K562 (cell line): ENCODE results near the gene SERTM1. TPM values are rescaled to one million over a fixed set of nuclear protein-coding genes. Genes with fewer than 3 reads are reported as not detected.

Experiments
- ATAC-seq: fragments of 200-7000 bp; cut with Tn5 transposase; 3 replicates; pipeline ENCODE4 v1.9.1; 2020; ENCODE audit warnings: moderate library complexity
- BruUV-seq: library from RNA; stranded (reverse); fragments of 400-500 nt; replicated peaks from 2 replicates; lab custom pipeline; 2021; lab: Mats Ljungman, UMichigan
- CTCF ChIA-PET: fragments of 300-600 bp; formaldehyde crosslinking; extraction: SDS; loops from one replicate; lab custom pipeline; 2021; ENCODE audit warnings: low intra/inter-chr PET ratio; lab: Yijun Ruan, JAX
- POLR2A ChIA-PET: fragments of 300-600, 350-650 bp; sonication (Branson Sonifier 250); formaldehyde crosslinking; extraction: SDS; loops from one replicate; lab custom pipeline; 2021; ENCODE audit warnings: antibody characterized with exemption, inconsistent platforms; lab: Yijun Ruan, JAX
- DNase-seq, 4 experiments: peaks; one replicate each; pipeline versions ENCODE4 v3.0.0 to v3.0.0-alpha.2; 2011 to 2018; ENCODE audit warnings: low spot score in 3 of 4, mixed read lengths in 3 of 4; ENCODE audit errors: extremely low read depth in 1 of 4
- FAIRE-seq: peaks from 2 replicates; lab custom pipeline; 2011; peaks lifted over from hg19 to GRCh38; lab: Jason Lieb, UNC
- H2AFZ ChIP-seq: 2 replicates; pipeline ENCODE4 v1.6.0; 2011; ENCODE audit warnings: low read depth, low read length, control low read depth, inconsistent platforms
- H3K27ac ChIP-seq: fragments of 200-600 bp; 3 replicates; pipeline ENCODE4 v1.8.0; 2011; ENCODE audit warnings: low read depth, mild to moderate bottlenecking, control low read depth, inconsistent platforms, low read length, moderate library complexity, mixed read lengths; ENCODE audit errors: extremely low read depth
- H3K27me3 ChIP-seq, 2 experiments: fragments of 300-600 bp in 1 of 2; 2 replicates in 1 of 2; 3 replicates in 1 of 2; pipeline versions ENCODE4 v1.6.0 to v1.8.0; 2011; ENCODE audit warnings: inconsistent platforms in 2 of 2, low read length in 2 of 2, mild to moderate bottlenecking in 1 of 2, mixed read lengths in 1 of 2, moderate library complexity in 1 of 2; ENCODE audit not compliant: control insufficient read depth in 2 of 2, insufficient read depth in 2 of 2
- H3K36me3 ChIP-seq: fragments of 300-600 bp; 3 replicates; pipeline ENCODE4 v1.8.0; 2011; ENCODE audit warnings: mild to moderate bottlenecking, low read length, inconsistent platforms; ENCODE audit not compliant: control insufficient read depth, insufficient read depth
- H3K4me1 ChIP-seq, 2 experiments: fragments of 200-600 bp in 1 of 2; replicated peaks in 1 of 2; 2 replicates in 1 of 2; 3 replicates in 1 of 2; pipeline versions ENCODE4 v1.5.1 to v1.8.0; 2011; ENCODE audit warnings: inconsistent platforms in 2 of 2, low read length in 2 of 2, mild to moderate bottlenecking in 1 of 2, mixed read lengths in 1 of 2, moderate library complexity in 1 of 2; ENCODE audit not compliant: control insufficient read depth in 2 of 2, insufficient read depth in 2 of 2
- H3K4me2 ChIP-seq: 2 replicates; pipeline ENCODE4 v1.6.1; 2011; ENCODE audit warnings: low read length, control low read depth, inconsistent platforms, mixed read lengths; ENCODE audit not compliant: insufficient read depth
- H3K4me3 ChIP-seq: fragments of 200-600 bp; sonication (generic), shearing (Covaris generic); 2 replicates; pipeline ENCODE4 v1.5.1; 2016; ENCODE audit warnings: control low read depth, inconsistent platforms
- H3K79me2 ChIP-seq: fragments of 200-600 bp; 3 replicates; pipeline ENCODE4 v1.8.0; 2011; ENCODE audit warnings: low read length, inconsistent platforms; ENCODE audit not compliant: control insufficient read depth, insufficient read depth
- H3K9ac ChIP-seq, 2 experiments: 2 replicates each; pipeline versions ENCODE4 v1.6.0 to v1.6.1; 2011; ENCODE audit warnings: low read depth in 2 of 2, low read length in 2 of 2, control low read depth in 1 of 2, inconsistent platforms in 1 of 2, mild to moderate bottlenecking in 1 of 2, mixed read lengths in 1 of 2; ENCODE audit not compliant: insufficient read depth in 1 of 2
- H3K9me1 ChIP-seq: one replicate; pipeline ENCODE4 v1.6.0; 2011; ENCODE audit warnings: inconsistent platforms, mild to moderate bottlenecking, low read length, moderate library complexity; ENCODE audit not compliant: control insufficient read depth, insufficient read depth
- H3K9me3 ChIP-seq: replicated peaks from 2 replicates; pipeline ENCODE4 v1.5.1; 2011; ENCODE audit warnings: low read depth, low read length, inconsistent platforms; ENCODE audit not compliant: control insufficient read depth, insufficient read depth
- H4K20me1 ChIP-seq: replicated peaks from 2 replicates; pipeline ENCODE4 v1.6.1; 2011; ENCODE audit warnings: low read length, inconsistent platforms, mixed read lengths; ENCODE audit not compliant: control insufficient read depth, insufficient read depth
- ASH1L ChIP-seq: fragments of 450-650 bp; IDR thresholded peaks from 2 replicates; pipeline ENCODE4 v1.6.1; 2018; ENCODE audit warnings: borderline replicate concordance, mild to moderate bottlenecking, low read depth; ENCODE audit not compliant: partially characterized antibody
- BRD4 ChIP-seq: fragments of 200-600 bp; sonication (generic); IDR thresholded peaks from 2 replicates; pipeline ENCODE4 v1.6.1; 2017; ENCODE audit warnings: inconsistent platforms
- PHF21A ChIP-seq: fragments of 450-650 bp; IDR thresholded peaks from 2 replicates; pipeline ENCODE4 v1.6.1; 2017; ENCODE audit warnings: low read depth, borderline replicate concordance
- SMAD2 ChIP-seq: fragments of 150-350 bp; IDR thresholded peaks from 2 replicates; pipeline ENCODE4 v1.6.1; 2014; ENCODE audit warnings: low read depth, mild to moderate bottlenecking, low read length
- SMAD4 ChIP-seq: fragments of 250-450 bp; sonication (Bioruptor Pico); conservative IDR thresholded peaks from 2 replicates; pipeline ENCODE4 v1.8.0; 2021; ENCODE audit warnings: inconsistent platforms, mild to moderate bottlenecking, moderate library complexity
- STAG1 ChIP-seq: sonication (generic); formaldehyde crosslinking; IDR thresholded peaks from 2 replicates; pipeline ENCODE4 v1.5.0; 2020; ENCODE audit warnings: missing genetic modification reagents, borderline replicate concordance
- ZNF253 ChIP-seq: fragments of 250-450 bp; sonication (Bioruptor Pico); conservative IDR thresholded peaks from 2 replicates; pipeline ENCODE4 v1.6.1; 2021; ENCODE audit warnings: mild to moderate bottlenecking
- ZNF311 ChIP-seq: fragments of 250-450 bp; sonication (Bioruptor Pico); IDR thresholded peaks from 2 replicates; pipeline ENCODE4 v1.4.0; 2020; ENCODE audit warnings: mild to moderate bottlenecking, moderate library complexity
- WGBS: fragments of 100-300 bp; shearing (Covaris generic); methylation state at CpG from one replicate; pipeline ENCODE4 v1.1.6; 2016; ENCODE audit warnings: low coverage, mixed read lengths; ENCODE audit not compliant: insufficient coverage; ENCODE audit errors: missing lambda C conversion rate; 5-methylcytosine and 5-hydroxymethylcytosine counted together
- in situ Hi-C: fragments of 300-500 bp; cut with MboI; formaldehyde crosslinking; loops from 4 replicates; pipeline ENCODE4 v1.15.0; 2018; ENCODE audit warnings: inconsistent platforms, mixed read lengths
- intact Hi-C: fragments of 100-400 bp; cut with micrococcal nuclease; formaldehyde crosslinking; loops from 2 replicates; pipeline ENCODE4 v1.14.2; 2022
- polyA plus RNA-seq, 8 experiments: library from polyadenylated mRNA; depleted of rRNA in 4 of 8; stranded (reverse) in 5 of 8; unstranded in 3 of 8; fragments of >200 nt; fragmentation: Nextera tagmentation in 2 of 8; fragmentation: Illumina TruSeq in 1 of 8; extraction: Ambion mirVana in 2 of 8; extraction: Trizol in 1 of 8; gene quantifications; 2 replicates each; pipeline versions ENCODE4 v1.2.1 to v1.2.3, GENCODE V29; 2011 to 2014; ENCODE audit warnings: inconsistent platforms in 1 of 8, missing spikeins in 1 of 8
- total RNA-seq, 7 experiments: library from RNA; depleted of rRNA in 6 of 7; stranded (reverse); fragments of >200 nt in 6 of 7; fragmentation: Illumina TruSeq in 2 of 7; extraction: Trizol in 2 of 7; gene quantifications; 2 replicates each; pipeline versions ENCODE4 v1.2.1 to v1.2.3, GENCODE V29; 2011 to 2021; ENCODE audit warnings: low replicate concordance in 1 of 7
- TF ChIP-seq, protein P1 (sequence below): sonication (generic); formaldehyde crosslinking; IDR thresholded peaks from 2 replicates; pipeline ENCODE4 v1.8.1; 2023; ENCODE audit warnings: mild to moderate bottlenecking, missing genetic modification reagents
- TF ChIP-seq, protein P2 (sequence below): sonication (generic); formaldehyde crosslinking; IDR thresholded peaks from 2 replicates; pipeline ENCODE4 v1.8.0; 2023; ENCODE audit warnings: missing genetic modification reagents, mild to moderate bottlenecking, borderline replicate concordance

Gene SERTM1
- total and polyA plus RNA-seq, 9 of the 15 experiments (the other 6 are each of a cell fraction or from before 2014, with no cell fraction given), result not detected

DNA sequence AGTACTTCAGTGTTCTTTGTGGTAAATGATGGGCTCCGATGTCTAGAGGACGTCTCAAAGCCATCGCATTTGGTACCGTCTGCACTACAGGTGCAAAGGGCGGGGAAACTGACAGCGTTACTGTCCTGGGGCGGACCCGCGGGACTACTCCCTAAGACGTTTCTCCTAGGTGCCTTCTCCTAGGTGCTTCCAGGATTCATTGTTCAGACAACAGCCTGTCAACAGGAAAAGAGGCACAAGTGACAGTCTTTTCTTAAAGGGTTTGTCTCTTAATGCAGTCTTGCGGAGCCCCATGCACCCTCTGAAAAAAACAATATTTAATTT is 1.4 kb downstream of the SERTM1 start:
- WGBS, result 0% methylated on average over 10 of the region's 11 CpGs
- intact Hi-C loops, result no loop called here
- Histone ChIP-seq H3K9me1 (no peaks in the 10 kb centered on the region), H3K79me2 (no peaks in the 10 kb centered on the region), H2AFZ (no peak overlapping the region)
- TF ChIP-seq STAG1 (CRISPR knock-in tag), result no peak
- TF ChIP-seq, protein P1, sequence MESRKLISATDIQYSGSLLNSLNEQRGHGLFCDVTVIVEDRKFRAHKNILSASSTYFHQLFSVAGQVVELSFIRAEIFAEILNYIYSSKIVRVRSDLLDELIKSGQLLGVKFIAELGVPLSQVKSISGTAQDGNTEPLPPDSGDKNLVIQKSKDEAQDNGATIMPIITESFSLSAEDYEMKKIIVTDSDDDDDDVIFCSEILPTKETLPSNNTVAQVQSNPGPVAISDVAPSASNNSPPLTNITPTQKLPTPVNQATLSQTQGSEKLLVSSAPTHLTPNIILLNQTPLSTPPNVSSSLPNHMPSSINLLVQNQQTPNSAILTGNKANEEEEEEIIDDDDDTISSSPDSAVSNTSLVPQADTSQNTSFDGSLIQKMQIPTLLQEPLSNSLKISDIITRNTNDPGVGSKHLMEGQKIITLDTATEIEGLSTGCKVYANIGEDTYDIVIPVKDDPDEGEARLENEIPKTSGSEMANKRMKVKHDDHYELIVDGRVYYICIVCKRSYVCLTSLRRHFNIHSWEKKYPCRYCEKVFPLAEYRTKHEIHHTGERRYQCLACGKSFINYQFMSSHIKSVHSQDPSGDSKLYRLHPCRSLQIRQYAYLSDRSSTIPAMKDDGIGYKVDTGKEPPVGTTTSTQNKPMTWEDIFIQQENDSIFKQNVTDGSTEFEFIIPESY (CRISPR knock-in tag), result no peak
- TF ChIP-seq SMAD2, result no peak
- no peak for TF ChIP-seq PHF21A
- TF ChIP-seq ASH1L, result no peak
- TF ChIP-seq, protein P2, sequence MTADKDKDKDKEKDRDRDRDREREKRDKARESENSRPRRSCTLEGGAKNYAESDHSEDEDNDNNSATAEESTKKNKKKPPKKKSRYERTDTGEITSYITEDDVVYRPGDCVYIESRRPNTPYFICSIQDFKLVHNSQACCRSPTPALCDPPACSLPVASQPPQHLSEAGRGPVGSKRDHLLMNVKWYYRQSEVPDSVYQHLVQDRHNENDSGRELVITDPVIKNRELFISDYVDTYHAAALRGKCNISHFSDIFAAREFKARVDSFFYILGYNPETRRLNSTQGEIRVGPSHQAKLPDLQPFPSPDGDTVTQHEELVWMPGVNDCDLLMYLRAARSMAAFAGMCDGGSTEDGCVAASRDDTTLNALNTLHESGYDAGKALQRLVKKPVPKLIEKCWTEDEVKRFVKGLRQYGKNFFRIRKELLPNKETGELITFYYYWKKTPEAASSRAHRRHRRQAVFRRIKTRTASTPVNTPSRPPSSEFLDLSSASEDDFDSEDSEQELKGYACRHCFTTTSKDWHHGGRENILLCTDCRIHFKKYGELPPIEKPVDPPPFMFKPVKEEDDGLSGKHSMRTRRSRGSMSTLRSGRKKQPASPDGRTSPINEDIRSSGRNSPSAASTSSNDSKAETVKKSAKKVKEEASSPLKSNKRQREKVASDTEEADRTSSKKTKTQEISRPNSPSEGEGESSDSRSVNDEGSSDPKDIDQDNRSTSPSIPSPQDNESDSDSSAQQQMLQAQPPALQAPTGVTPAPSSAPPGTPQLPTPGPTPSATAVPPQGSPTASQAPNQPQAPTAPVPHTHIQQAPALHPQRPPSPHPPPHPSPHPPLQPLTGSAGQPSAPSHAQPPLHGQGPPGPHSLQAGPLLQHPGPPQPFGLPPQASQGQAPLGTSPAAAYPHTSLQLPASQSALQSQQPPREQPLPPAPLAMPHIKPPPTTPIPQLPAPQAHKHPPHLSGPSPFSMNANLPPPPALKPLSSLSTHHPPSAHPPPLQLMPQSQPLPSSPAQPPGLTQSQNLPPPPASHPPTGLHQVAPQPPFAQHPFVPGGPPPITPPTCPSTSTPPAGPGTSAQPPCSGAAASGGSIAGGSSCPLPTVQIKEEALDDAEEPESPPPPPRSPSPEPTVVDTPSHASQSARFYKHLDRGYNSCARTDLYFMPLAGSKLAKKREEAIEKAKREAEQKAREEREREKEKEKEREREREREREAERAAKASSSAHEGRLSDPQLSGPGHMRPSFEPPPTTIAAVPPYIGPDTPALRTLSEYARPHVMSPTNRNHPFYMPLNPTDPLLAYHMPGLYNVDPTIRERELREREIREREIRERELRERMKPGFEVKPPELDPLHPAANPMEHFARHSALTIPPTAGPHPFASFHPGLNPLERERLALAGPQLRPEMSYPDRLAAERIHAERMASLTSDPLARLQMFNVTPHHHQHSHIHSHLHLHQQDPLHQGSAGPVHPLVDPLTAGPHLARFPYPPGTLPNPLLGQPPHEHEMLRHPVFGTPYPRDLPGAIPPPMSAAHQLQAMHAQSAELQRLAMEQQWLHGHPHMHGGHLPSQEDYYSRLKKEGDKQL (CRISPR knock-in tag), result no peak
- TF ChIP-seq ZNF253 (CRISPR knock-in tag), result no peak
- TF ChIP-seq BRD4, result no peak
- no peak for TF ChIP-seq ZNF311 (CRISPR knock-in tag)
- TF ChIP-seq SMAD4 (CRISPR knock-in tag), result no peak
- TF ChIP-seq, all 486 proteins: peak for 0
- H3K4me3 ChIP-seq, result no peak overlapping the region
- no TSS peak for BruUV-seq
- FAIRE-seq (no peak), ATAC-seq (no peak), DNase-seq (no peak)
- no peak overlapping the region for H3K4me2 ChIP-seq
- CTCF ChIA-PET, result no interaction called here
- H3K36me3 ChIP-seq, result no peaks in the 10 kb centered on the region
- H3K4me1 ChIP-seq, result peaks cover 0 to 5% of the 10 kb centered on the region in 2 experiments; a peak in 1 of 5 replicates
- in situ Hi-C loops, result no loop called here
- POLR2A ChIA-PET, result no interaction called here
- no peak overlapping the region for H3K27ac ChIP-seq
- H3K27me3 ChIP-seq, result peaks cover 0 to 23% of the 10 kb centered on the region in 2 experiments; a peak in 3 of 5 replicates
- H4K20me1 ChIP-seq, result no peaks in the 10 kb centered on the region
- no peak overlapping the region for H3K9ac ChIP-seq
- H3K9me3 ChIP-seq, result no peaks in the 10 kb centered on the region
